ENCODE data around the gene CAGE1. TPM values are rescaled to one million over a fixed set of nuclear protein-coding genes. Genes with fewer than 3 reads are reported as not detected.

Gene CAGE1
- total RNA-seq, 2 donors from 2014 or later = 0.15 to 0.22 TPM

- Mint-ChIP-seq H3K9me3 (no peaks in the 10 kb centered on the region), H3K4me1 (peaks cover 40% of the 10 kb centered on the region), H3K27ac (no peak overlapping the region), H3K4me3 (no peak overlapping the region), H3K36me3 (ENCODE audit: low read depth) (peaks cover 41% of the 10 kb centered on the region), H3K27me3 (ENCODE audit: insufficient read depth) (no peaks in the 10 kb centered on the region)
- Histone ChIP-seq H3K27me3 (ENCODE audit: control insufficient read depth, insufficient read depth, low read length, poor library complexity, severe bottlenecking) (no peaks in the 10 kb centered on the region), H3K9ac (ENCODE audit: extremely low read depth, low read length, poor library complexity, severe bottlenecking) (no peak overlapping the region), H3K27ac (ENCODE audit: low read depth, low read length) (no peak overlapping the region), H3K4me3 (ENCODE audit: low read length) (no peak overlapping the region), H3K36me3 (ENCODE audit: control insufficient read depth, insufficient read depth, low read length) (peaks cover 47% of the 10 kb centered on the region), H3K9me3 (ENCODE audit: control insufficient read depth, low read length) (no peaks in the 10 kb centered on the region), H3K4me1 (ENCODE audit: control insufficient read depth, insufficient read depth, low read length) (peaks cover 18% of the 10 kb centered on the region)
- no peak for TF ChIP-seq CTCF (conservative IDR thresholded peaks at IDR 0.05)
- 95% methylated on average over 2 of the region's 2 CpGs; no CpG with 5 or more reads in 1 of the 2 experiments for WGBS, 2 experiments (ENCODE audit: insufficient coverage in 1 of 2, insufficient read length in 1 of 2)
- no peak for DNase-seq
Measured at GRCh38 chr6:7417684-7418083, 28.1 kb upstream of the CAGE1 start.

- H3K27me3 ChIP-seq (ENCODE audit: control insufficient read depth, insufficient read depth, low read length, poor library complexity, severe bottlenecking) = no peaks in the 10 kb centered on the region
- WGBS, 2 experiments (ENCODE audit: insufficient coverage in 1 of 2, insufficient read length in 1 of 2) = 83 to 97% methylated on average over 6 to 7 of the region's 7 CpGs
- H3K4me1 ChIP-seq (ENCODE audit: control insufficient read depth, insufficient read depth, low read length) = peaks cover 13% of the 10 kb centered on the region
- Mint-ChIP-seq H3K4me3 (no peak overlapping the region), H3K27me3 (ENCODE audit: insufficient read depth) (no peaks in the 10 kb centered on the region), H3K27ac (no peak overlapping the region), H3K4me1 (peaks cover 29% of the 10 kb centered on the region), H3K36me3 (ENCODE audit: low read depth) (peaks cover 60% of the 10 kb centered on the region), H3K9me3 (no peaks in the 10 kb centered on the region)
- TF ChIP-seq CTCF (conservative IDR thresholded peaks at IDR 0.05) = no peak
- no peak overlapping the region for H3K27ac ChIP-seq (ENCODE audit: low read depth, low read length)
- H3K9ac ChIP-seq (ENCODE audit: extremely low read depth, low read length, poor library complexity, severe bottlenecking) = no peak overlapping the region
- no peak for DNase-seq
- H3K9me3 ChIP-seq (ENCODE audit: control insufficient read depth, low read length) = no peaks in the 10 kb centered on the region
- peaks cover 75% of the 10 kb centered on the region for H3K36me3 ChIP-seq (ENCODE audit: control insufficient read depth, insufficient read depth, low read length)
- H3K4me3 ChIP-seq (ENCODE audit: low read length) = no peak overlapping the region
Measured at GRCh38 chr6:7414811-7415210, 25.3 kb upstream of the CAGE1 start.

- Histone ChIP-seq H3K36me3 (ENCODE audit: control insufficient read depth, insufficient read depth, low read length) (peaks cover 79% of the 10 kb centered on the region), H3K4me3 (ENCODE audit: low read length) (peak overlapping the region; percentile 21), H3K27me3 (ENCODE audit: control insufficient read depth, insufficient read depth, low read length, poor library complexity, severe bottlenecking) (no peaks in the 10 kb centered on the region), H3K27ac (ENCODE audit: low read depth, low read length) (no peak overlapping the region), H3K9ac (ENCODE audit: extremely low read depth, low read length, poor library complexity, severe bottlenecking) (no peak overlapping the region), H3K9me3 (ENCODE audit: control insufficient read depth, low read length) (no peaks in the 10 kb centered on the region), H3K4me1 (ENCODE audit: control insufficient read depth, insufficient read depth, low read length) (peaks cover 13% of the 10 kb centered on the region)
- no peak for DNase-seq
- no peak for TF ChIP-seq CTCF (conservative IDR thresholded peaks at IDR 0.05)
- Mint-ChIP-seq H3K4me3 (no peak overlapping the region), H3K9me3 (no peaks in the 10 kb centered on the region), H3K4me1 (peaks cover 18% of the 10 kb centered on the region), H3K36me3 (ENCODE audit: low read depth) (peaks cover 62% of the 10 kb centered on the region), H3K27ac (peak overlapping the region; percentile 74), H3K27me3 (ENCODE audit: insufficient read depth) (no peaks in the 10 kb centered on the region)
- 61% methylated on average over 2 of the region's 2 CpGs; no CpG with 5 or more reads in 1 of the 2 experiments for WGBS, 2 experiments (ENCODE audit: insufficient coverage in 1 of 2, insufficient read length in 1 of 2)
Measured at GRCh38 chr6:7413151-7413823, 23.7 kb upstream of the CAGE1 start.
